ENCODE data around the gene DNAJC17.

The DNAJC17 gene

DNA sequence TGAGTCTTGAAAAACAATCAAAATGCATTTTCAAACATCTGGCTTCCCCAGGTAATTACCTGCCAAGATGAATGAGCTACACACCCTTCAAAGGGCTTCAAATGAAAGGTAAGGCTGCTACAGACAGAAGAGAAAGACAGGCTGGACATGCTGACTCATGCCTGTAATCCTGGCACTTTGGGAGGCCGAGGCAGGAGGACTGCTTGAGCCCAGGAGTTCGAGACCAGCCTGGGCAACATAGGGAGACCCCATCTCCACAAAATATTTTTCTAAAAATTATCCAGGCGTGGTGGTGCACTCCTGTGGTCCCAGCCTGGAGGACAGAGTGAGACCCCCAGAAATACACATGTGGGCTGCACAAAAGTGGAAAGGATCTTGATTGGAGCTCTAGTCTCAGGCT, 14.9 kb downstream of the DNAJC17 start:
- DNase-seq (ENCODE audit: low read depth in 2 of 2, low spot score in 1 of 2): no peak

DNA sequence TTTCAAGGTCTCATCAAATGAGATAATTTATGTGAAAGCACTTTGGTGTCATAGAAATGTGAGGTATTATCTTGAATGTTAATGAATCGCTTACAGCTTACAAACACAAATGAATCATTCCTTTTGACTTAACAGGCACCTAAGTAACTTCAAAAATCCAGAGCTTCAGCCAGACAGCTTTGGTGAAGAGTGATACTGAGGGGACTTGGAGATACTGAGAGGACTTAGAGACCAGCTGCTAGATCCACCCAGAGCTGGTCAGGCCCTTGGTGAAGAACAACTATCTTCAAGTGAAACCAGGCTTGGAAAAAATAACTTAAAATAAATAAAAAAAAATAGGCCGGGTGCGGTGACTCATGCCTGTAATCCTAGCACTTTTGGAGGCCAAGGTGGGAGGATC, 16.6 kb downstream of the DNAJC17 start:
- DNase-seq (ENCODE audit: low read depth in 2 of 2, low spot score in 1 of 2): no peak

DNA sequence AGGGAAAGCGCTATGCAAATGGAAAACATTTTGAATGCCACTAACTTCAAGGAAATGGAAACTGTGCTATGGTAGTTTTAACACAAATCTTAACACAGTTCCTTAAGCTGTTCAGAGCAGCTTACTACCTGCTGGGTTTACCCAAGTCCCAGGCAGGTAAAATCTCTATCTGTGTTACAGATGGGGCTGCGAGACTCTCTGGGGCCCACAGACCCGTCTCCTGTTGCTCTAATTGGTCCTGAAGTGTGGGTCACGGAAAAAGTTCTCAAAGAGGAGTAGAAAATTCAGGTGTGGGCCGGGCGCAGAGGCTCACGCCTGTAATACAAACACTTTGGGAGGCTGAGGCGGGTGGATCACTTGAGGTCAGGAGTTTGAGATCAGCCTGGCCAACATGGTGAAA, 17.3 kb downstream of the DNAJC17 start:
- DNase-seq (ENCODE audit: low read depth in 2 of 2, low spot score in 1 of 2): no peak

DNA sequence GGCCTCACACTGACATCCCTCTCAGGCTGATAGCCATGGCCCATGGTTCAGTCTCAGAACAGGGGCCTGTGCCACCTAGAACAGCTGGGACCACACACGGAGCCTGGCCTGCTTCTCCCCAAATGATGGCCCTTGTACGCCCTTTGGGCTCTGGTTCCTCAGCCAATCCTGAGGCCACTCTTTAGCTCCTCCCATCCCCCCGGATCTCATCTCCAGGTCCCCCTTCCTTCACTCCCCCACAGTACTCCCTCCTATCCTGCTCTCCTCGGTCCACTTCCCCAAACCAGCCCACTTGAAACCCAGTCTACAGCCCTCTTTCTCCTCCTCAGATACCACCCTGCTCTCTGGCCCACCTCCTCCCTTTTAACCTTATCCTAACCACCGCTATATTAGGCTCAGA, 18.2 kb downstream of the DNAJC17 start:
- no peak for DNase-seq (ENCODE audit: low read depth in 2 of 2, low spot score in 1 of 2)

DNA sequence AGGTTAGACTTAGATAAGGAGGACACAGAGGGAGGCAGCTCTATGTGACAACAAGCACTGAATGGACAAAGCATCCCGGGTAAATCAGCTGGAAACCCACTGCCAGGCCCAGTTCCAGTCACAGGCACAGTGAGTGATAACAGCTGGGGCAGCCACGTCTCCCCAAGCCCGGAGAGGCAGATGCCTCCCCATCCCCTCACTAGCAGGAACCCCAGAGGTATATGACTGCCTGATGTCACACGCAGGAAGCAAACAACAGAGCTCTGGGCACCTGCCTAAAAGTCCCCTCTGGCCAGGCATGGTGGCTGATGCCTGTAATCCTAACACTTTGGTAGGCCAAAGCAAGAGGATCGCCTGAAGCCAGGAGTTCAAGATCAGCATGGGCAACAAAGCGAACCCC, 19.3 kb downstream of the DNAJC17 start:
- DNase-seq (ENCODE audit: low read depth in 2 of 2, low spot score in 1 of 2): no peak

DNA sequence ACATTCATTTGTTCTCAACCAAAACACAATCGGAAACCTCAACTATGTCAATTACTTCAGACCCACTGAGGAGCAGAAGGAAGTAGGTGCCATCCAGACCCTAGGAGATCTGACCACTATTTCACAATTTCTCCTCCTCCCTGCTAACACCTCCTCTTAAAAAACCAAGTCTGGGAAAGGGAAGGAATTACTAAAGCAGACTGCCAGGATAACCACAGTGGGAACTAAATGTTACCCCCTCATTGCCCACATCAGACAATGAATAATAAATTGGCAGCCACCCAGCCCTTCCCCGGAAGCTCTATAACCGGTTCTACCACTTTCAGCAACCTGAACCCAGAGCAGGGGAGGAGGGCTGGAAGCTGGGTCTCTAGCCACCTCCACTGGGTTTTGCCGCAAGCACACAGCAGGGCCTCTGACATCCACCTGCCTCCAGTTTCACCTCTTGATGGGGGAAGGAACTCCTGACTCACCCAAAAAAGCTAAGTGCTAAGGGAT, 19.9 kb downstream of the DNAJC17 start:
- DNase-seq (ENCODE audit: low read depth in 2 of 2, low spot score in 1 of 2): no peak

DNA sequence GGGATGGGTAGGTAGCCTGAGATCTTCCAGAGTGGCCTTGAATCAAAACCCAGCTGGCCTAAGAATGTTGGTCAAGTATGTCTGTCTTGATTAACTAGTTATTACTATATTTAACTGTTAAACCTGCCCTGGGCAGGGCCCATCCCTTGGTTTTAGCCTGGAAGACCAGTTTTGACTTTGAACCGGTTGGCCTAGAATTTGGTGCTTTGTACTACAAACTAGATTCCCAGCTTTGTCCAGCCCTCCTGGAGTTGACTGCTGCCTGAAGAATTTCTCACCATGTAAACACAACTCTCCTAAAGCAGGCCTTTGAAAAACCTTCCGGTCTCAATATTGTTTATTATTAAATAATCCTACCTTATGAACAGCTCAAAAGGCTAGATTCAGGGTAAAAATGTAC, 21.5 kb downstream of the DNAJC17 start:
- no peak for DNase-seq (ENCODE audit: low read depth in 2 of 2, low spot score in 1 of 2)

DNA sequence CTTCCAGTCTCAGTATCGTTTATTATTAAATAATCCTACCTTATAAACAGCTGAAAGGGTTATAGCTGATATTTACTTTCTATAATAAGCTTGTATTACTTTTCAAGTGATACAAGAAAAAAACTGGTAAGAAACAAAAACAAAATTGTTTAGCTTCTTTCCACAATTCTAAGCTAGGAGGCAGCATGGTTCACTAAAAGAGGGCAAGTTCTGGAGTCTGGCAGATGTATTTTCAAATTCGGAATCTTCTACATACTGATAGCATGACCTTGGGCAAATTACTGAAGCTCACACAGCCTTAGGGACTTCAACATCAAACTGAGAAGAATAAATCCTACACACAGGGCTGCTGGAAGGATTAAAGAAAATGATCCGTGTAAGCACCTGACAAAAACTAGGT, 22.1 kb downstream of the DNAJC17 start:
- no peak for DNase-seq (ENCODE audit: low read depth in 2 of 2, low spot score in 1 of 2)

DNA sequence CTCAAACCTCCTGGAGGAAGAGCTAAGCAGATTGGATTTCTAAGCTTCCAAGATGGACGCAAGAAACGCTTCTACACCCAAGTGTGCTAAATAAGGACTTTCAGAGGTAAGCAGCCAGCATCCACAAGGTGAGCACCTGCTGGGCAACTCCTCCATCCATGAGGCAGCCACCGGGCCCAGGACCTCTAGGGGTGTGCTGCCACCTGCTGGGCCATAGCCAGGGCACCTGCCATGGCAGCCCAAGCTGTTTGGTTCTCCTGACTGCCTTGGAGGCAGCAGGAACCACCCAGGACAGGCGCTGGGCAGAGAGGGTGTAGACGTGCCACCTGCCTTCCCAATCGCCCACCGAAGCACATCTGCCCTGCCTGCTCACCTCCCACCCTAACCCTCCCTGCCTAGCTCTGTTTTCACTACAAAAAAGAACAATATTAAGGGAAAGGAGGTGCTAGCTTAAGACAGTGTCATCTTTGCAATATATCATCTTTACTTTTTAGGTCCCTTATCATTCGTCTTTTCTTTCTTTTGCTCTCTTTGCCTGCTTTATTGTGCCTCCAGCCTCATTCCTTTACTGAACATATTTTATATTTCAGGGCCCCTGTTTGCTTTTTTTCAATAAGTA, 24.6 kb downstream of the DNAJC17 start:
- peak in 1 of 2 donors; percentile 66 for DNase-seq (ENCODE audit: low read depth in 2 of 2, low spot score in 1 of 2)

DNA sequence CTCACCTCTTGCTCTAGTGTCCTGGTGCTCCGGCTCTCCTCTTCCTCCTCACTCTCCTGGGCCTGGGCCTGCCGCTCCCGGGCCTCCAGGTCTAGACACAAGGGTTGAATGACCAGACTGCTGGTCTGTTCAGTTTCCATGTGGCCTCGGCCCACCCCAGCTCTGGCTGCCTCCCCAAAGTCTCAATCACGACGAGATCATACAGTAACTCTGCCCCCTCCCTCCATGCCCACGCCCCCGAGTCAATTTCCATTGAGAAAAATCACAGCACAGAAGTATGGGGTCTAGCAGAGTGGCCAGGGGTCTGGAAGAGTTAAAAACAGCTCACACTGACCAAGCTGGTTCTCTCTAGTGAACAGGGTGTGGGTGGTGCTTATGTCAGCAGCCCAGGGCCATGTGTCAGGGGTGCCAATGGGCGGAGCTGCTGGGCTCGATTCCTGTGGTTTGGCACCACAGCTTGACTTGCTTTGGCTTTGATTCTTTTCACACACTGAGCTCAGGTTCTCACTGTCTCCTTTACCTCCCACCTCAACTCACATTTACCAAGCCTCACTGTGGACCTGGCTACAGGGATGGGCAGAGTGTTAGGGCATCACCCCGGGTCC, 30.6 kb downstream of the DNAJC17 start:
- peak in 1 of 2 donors; percentile 39 for DNase-seq (ENCODE audit: low read depth in 2 of 2, low spot score in 1 of 2)

DNA sequence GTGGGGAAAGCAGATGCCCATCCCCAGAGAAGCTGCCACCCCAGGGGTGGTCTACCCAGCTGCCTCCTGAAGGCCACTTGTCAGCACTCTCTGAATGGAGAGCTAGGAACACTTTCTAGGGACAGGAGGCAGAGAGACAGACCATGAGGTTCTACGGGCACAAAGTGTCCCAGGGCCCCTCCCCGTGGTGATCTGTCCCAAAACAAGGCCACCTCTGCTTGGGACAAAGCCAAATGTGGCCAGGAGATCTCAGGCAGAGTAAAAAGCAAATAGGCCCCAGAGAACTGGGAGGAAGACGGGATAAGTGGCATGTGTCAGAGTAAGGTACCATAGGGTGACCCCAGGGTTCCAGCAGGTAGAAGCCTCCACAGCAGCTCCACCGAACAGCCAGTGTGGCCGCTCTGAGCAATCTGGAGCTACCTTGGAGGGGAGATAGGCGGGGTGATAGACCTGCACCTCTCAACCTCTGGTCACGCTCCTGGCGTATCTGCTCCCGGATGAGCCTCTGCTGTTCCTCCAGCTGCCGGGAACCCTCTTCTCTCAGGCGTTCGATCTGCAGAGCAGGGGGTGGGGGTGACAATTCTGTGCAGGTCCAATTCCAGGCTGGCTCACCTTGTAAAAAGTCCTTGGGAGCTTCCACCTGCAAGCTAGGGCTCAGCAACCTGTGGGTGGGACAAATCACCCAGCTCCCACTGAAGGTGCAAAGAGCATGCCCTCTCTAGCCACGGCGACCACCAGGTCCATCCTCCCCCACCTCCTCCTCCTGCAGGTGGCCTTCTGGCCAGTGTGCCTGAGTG, 31.3 kb downstream of the DNAJC17 start:
- DNase-seq (ENCODE audit: low read depth in 2 of 2, low spot score in 1 of 2): no peak

DNA sequence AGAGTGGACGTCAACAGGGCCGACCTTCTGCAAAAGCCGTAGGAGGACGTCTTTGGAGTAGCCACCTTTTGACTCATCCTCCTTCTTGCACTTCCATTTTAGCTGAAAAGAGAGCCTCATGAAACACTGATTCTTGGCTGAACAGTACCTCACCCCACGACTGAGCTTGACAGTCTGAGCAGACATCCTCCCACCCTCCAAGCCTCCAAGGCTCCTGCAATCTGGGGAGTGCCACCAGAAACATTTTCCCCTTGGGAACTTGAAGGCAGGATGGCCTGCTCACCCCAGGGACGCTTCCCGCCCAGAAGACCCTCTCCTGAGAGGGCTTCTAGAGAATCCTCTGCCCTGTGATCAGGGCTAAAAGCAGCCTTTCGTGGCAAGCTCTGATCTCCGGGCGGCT, 32.3 kb downstream of the DNAJC17 start:
- no peak for DNase-seq (ENCODE audit: low read depth in 2 of 2, low spot score in 1 of 2)

DNA sequence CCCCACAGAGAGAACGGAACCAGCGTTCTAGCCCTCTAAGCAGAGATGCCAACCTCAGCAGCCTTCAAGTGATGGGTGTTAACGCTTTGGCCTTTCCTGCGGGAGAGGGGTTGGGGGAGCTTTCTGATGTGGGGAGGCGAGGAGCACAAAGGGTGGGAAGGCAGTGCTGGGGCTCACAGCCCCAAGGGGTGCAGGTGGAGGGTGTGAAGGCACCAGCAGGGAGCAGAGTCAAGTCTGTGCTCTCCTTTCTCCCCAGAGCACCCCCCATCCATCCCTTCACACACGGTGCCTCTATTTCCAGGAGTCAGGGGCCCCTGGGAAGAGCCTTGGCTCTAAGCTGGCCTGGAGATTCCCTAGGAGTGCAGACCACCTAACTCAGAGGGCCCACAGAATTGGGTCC, 33.4 kb downstream of the DNAJC17 start:
- no peak for DNase-seq (ENCODE audit: low read depth in 2 of 2, low spot score in 1 of 2)

DNA sequence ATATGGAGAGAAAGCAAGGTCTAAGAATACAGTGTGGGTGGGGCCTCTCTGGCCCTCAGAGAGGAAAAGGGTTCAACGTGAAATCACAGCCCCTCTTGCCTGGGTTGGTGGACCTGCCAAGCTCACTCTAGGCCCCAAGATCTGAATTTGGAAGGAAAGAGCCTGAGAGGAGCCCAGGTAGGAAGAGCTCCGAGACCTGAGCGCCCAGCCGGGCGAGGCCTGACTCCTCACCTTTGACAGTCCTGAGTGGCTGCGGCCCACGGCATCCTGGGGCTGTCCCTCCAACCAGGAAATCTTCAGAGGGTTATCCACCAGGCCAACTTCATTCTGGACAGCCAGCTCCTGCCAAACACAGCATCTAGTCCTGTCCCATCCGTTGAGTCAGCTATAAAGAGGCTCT, 33.8 kb downstream of the DNAJC17 start:
- no peak for DNase-seq (ENCODE audit: low read depth in 2 of 2, low spot score in 1 of 2)

DNA sequence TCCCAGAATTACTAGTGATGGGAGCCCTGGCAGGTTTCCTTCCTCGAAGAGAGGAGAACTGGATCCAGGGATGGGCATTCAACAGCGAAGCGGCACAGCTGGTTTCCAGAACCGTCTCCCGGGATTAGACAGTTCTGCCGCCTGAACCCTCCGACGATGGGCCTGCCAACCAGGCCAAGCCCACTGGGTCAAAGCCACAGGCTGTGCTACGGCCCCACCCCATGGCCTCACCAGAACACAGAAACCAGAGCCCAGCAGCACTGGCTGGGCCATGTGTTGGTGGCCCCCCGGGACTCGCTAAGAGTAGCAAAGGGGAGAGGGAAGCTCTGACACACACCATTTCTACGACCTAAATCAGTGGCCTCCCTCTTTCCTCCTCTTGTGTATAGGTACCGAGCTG, 35.3 kb downstream of the DNAJC17 start:
- DNase-seq (ENCODE audit: low read depth in 2 of 2, low spot score in 1 of 2): no peak

DNA sequence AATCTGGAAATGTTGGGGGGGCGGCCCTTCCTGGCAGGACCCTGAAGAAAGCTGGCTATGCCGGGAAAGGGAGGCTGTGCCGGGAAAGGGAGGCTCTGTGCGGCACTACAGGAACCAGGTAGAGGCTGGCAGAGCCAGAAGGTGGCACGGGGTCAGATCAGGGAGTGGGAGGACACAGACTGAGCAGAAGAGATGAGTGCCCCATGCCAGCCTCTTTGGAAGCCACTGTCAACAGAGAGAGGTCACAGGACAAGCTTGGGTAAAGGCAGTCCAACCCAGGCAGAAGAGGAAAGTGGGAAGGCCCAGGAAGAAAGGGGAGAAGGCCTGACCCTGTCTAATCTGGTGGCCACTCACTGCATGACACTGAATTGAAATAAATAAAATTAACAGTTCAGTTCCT, 36.0 kb downstream of the DNAJC17 start:
- no peak for DNase-seq (ENCODE audit: low read depth in 2 of 2, low spot score in 1 of 2)

DNA sequence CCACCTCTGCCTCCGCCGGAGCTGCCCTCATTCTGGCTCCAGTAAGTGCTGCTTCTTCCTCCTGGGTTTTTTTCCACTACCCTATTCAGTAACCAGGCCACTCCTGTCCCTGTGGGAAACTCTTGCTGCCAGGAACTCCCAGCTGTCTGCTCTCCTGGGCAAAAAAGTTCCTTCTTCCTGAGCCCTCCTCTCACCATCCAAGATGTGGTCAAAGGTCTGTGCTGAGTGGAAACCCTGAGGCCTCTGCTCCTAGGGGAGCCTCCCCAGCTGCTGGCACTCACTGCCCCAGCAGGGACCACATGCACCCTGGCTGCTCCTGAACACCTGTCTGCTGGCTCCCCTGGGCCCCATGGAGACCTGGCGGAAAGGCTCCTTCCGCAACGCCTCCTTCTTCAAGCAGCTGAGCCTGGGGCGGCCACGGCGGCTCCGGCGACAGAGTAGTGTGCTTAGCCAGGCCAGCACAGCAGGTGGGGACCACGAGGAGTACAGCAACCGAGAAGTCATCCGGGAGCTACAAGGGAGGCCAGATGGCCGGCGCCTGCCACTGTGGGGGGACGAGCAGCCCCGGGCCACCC, 37.0 kb downstream of the DNAJC17 start:
- DNase-seq (ENCODE audit: low read depth in 2 of 2, low spot score in 1 of 2): no peak

DNA sequence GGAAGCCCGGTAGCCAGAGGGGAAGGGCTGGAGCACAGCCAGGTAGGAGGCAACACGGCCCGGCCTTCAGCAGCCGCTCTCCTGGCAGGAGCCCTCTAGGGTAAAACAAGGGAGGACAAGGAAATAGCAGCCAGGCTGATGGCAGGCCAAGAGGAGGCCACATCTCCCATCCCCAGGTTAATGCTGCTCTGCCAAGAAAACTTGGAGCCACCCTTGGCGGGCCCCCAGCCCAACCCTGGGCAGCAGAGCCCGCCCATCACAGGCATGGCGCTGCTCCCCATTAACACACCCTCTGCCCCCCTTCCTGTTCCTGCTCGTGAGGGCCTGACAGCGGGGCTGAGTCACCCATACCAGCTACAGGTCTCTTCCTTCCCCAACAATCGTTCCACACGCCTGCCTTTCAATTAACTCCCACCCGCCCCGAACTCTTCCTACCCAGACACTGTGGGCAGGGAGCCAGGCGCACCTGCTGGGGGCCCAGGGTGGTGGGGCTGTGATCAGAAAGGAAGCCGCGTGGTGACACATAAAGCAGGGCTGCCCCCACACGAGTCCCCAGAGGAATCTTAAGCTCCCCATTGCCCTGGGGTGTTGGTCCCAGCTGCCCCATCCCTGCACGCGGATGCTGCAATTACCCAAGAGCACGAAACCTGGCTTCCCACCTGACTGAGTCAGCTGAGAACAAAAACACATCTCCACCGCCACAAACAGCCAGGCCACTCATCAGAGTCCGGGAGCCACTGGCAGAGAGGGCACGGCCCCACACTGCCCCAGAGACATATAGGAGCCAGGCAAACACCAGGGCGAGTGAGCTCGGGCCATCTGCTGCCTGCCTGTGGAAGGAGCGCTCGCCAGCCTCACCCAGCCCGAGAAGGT, 37.8 kb downstream of the DNAJC17 start, which contains the start of gene C15orf62:
Gene C15orf62 (plus strand): TSS at position 707 of the 873 bp plus-strand sequence. CDS start 516 bp downstream, outside the sequence.
- DNase-seq (ENCODE audit: low read depth in 2 of 2, low spot score in 1 of 2): no peak

DNA sequence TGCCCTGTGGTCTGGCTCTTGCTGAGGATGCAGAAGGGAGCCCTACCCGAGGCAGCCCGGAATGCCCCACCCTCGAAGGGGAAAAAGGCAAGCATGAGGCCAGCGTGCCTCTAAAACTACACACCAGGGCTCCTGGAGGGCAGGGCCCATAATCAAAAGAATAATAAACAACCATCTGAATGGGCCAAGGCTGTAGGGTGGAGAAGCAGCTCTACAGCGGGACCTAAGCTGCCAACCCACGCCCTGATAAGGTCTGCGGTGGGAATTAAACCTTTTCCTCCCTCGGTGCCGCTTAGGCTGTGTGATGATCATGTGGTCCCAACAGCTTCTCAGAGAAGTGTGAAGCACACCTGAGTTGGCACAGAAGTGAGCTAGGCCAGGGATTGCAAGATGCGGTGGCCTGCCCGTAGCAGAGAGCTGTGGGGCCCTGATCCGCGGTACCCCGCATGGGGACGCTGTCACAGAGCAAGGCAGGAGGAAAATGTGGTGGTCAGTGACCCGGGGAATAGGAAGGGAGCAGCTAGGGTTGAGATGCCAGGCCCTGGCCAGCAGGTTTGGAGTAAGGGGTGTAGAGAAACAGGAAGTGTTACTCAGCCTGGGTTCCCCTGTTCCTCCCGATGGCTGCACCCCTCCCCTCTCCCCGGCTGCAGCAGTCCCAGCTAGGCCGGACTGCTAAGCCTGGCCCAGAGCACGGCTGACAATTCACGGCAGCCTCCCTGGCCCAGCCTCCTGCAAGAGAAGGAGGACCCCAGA, 38.6 kb downstream of the DNAJC17 start:
- no peak for DNase-seq (ENCODE audit: low read depth in 2 of 2, low spot score in 1 of 2)

DNA sequence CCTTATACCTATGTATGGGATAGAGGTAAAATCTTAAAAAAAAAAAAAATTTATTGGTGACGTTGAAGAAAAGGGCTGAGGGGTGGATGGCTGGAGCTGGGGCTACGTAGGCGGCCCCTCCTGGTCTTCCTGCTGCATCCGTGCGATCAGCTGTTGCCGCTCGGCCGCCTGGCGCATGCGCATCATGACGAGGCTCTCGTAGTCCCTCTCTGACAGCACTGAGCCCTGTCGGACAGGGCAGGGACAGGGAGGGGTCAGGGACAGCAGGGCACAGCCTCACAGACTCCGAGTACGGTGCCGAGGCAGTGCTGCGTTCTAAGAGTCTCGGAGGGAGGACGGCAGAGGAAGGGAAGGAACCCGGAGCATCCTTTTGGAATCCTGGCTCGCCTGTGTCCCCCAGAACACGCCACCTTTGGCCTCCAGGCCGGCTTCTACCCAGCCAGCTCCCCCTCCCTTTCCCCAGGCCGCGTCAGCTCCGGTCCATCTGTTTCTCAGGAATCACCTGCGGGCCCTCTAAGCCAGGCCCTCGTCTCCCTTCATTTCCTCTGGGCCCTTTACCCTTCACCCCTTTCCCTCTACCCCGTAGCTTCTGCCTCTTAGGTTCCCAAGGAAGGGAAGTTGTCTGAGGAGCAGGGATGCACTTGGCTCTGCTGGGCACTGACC, 39.3 kb downstream of the DNAJC17 start:
- DNase-seq (ENCODE audit: low read depth in 2 of 2, low spot score in 1 of 2): no peak

Data from stimulated activated CD8-positive, alpha-beta memory T cell treated with anti-CD3 and anti-CD28 coated beads, Interleukin-4, amount 100 ng/mL, for 1 hour (primary cell).